SK-N-SH (cell line): Measurements from ENCODE around the gene CDH18. TPM values are rescaled to one million over a fixed set of nuclear protein-coding genes. Genes with fewer than 3 reads are reported as not detected.

ENCODE experiments used
- CTCF ChIA-PET: fragments of 300-600, 350-600 bp; formaldehyde crosslinking; extraction: SDS; loops from one replicate; lab custom pipeline; 2021; lab: Yijun Ruan, JAX
- POLR2A ChIA-PET: fragments of 350-600 bp; sonication (Branson Sonifier 250); formaldehyde crosslinking; extraction: SDS; loops from one replicate; lab custom pipeline; 2020; ENCODE audit warnings: antibody characterized with exemption, inconsistent platforms; lab: Yijun Ruan, JAX
- DNase-seq: peaks from one replicate; pipeline ENCODE4 v3.0.0; 2012
- H2AFZ ChIP-seq: fragments of 200-600 bp; sonication (generic); 2 replicates; pipeline ENCODE4 v1.8.1; 2016; ENCODE audit warnings: antibody characterized with exemption, mild to moderate bottlenecking, low read depth
- H3F3A ChIP-seq: fragments of 200-600 bp; sonication (generic); replicated peaks from 2 replicates; pipeline ENCODE3; 2016; ENCODE audit warnings: antibody characterized with exemption, mild to moderate bottlenecking; ENCODE audit not compliant: insufficient read depth
- H3K27ac ChIP-seq, 2 experiments: fragments of 200-500 bp in 1 of 2; fragments of 200-600 bp in 1 of 2; sonication (Bioruptor generic) in 1 of 2; sonication (generic), shearing (Covaris generic) in 1 of 2; 2 replicates each; pipeline versions ENCODE4 v1.5.1 to v1.6.1; 2014 to 2016; ENCODE audit warnings: low read depth in 2 of 2, inconsistent platforms in 1 of 2, low read length in 1 of 2, mild to moderate bottlenecking in 1 of 2, mixed read lengths in 1 of 2
- H3K27me3 ChIP-seq: fragments of 200-600 bp; sonication (generic), shearing (Covaris generic); 2 replicates; pipeline ENCODE4 v1.6.1; 2016; ENCODE audit warnings: mixed run types; ENCODE audit not compliant: insufficient read depth
- H3K36me3 ChIP-seq, 2 experiments: fragments of 200-500 bp in 1 of 2; fragments of 200-600 bp in 1 of 2; sonication (Bioruptor generic) in 1 of 2; sonication (generic) in 1 of 2; replicated peaks in 1 of 2; 2 replicates each; pipeline versions ENCODE3 to v1.5.1; 2014 to 2016; ENCODE audit warnings: low read length in 1 of 2, mild to moderate bottlenecking in 1 of 2; ENCODE audit not compliant: insufficient read depth in 2 of 2, control insufficient read depth in 1 of 2
- H3K4me1 ChIP-seq, 2 experiments: fragments of 200-500 bp in 1 of 2; fragments of 200-600 bp in 1 of 2; sonication (Bioruptor generic) in 1 of 2; sonication (generic), shearing (Covaris generic) in 1 of 2; 2 replicates each; pipeline versions ENCODE4 v1.5.1 to v1.6.1; 2014 to 2016; ENCODE audit warnings: low read depth in 1 of 2, low read length in 1 of 2, mixed run types in 1 of 2; ENCODE audit not compliant: insufficient read depth in 2 of 2, control insufficient read depth in 1 of 2
- H3K4me2 ChIP-seq: fragments of 200-600 bp; sonication (generic), shearing (Covaris generic); 2 replicates; pipeline ENCODE4 v1.6.1; 2017; ENCODE audit warnings: mixed run types
- H3K4me3 ChIP-seq, 2 experiments: fragments of 200-500 bp in 1 of 2; fragments of 200-600 bp in 1 of 2; sonication (Bioruptor generic) in 1 of 2; sonication (generic), shearing (Covaris generic) in 1 of 2; 2 replicates each; pipeline versions ENCODE4 v1.5.1 to v1.8.1; 2014 to 2016; ENCODE audit warnings: low read depth in 2 of 2, inconsistent platforms in 1 of 2, low read length in 1 of 2, mild to moderate bottlenecking in 1 of 2, mixed read lengths in 1 of 2, moderate library complexity in 1 of 2
- H3K79me2 ChIP-seq: fragments of 200-600 bp; sonication (generic); 2 replicates; pipeline ENCODE4 v1.8.1; 2017; ENCODE audit warnings: mild to moderate bottlenecking; ENCODE audit not compliant: insufficient read depth
- H3K9ac ChIP-seq: fragments of 200-600 bp; sonication (generic); 2 replicates; pipeline ENCODE4 v1.6.1; 2017; ENCODE audit warnings: mixed run types
- H3K9me2 ChIP-seq: fragments of 200-600 bp; sonication (generic); 2 replicates; pipeline ENCODE4 v1.6.1; 2017; ENCODE audit warnings: mixed run types
- H3K9me3 ChIP-seq: fragments of 200-600 bp; sonication (generic); 2 replicates; pipeline ENCODE4 v1.6.1; 2017; ENCODE audit warnings: mixed run types, mild to moderate bottlenecking, moderate library complexity
- H4K20me1 ChIP-seq: fragments of 200-600 bp; sonication (generic); 2 replicates; pipeline ENCODE4 v1.6.1; 2017; ENCODE audit warnings: mild to moderate bottlenecking, mixed run types; ENCODE audit not compliant: insufficient read depth
- CHD2 ChIP-seq: fragments of 150-350 bp; IDR thresholded peaks from 2 replicates; pipeline ENCODE4 v1.6.1; 2018; ENCODE audit warnings: low read length; ENCODE audit not compliant: partially characterized antibody
- CTCF ChIP-seq: fragments of 200-600 bp; sonication (generic); IDR thresholded peaks from 2 replicates; pipeline ENCODE4 v1.6.1; 2017; ENCODE audit warnings: antibody characterized with exemption, mild to moderate bottlenecking, moderate library complexity
- EP300 ChIP-seq, 2 experiments: IDR thresholded peaks; 2 replicates each; pipeline versions ENCODE4 v1.4.0 to v1.6.1; 2012; ENCODE audit warnings: borderline replicate concordance in 1 of 2, low read depth in 1 of 2, low read length in 1 of 2
- JUND ChIP-seq: IDR thresholded peaks from 2 replicates; pipeline ENCODE4 v1.4.0; 2012
- MEF2A ChIP-seq: IDR thresholded peaks from 2 replicates; pipeline ENCODE4 v1.4.0; 2012; ENCODE audit warnings: low read depth, borderline replicate concordance
- NFIC ChIP-seq: IDR thresholded peaks from 2 replicates; pipeline ENCODE4 v1.4.0; 2012; ENCODE audit warnings: borderline replicate concordance
- NRF1 ChIP-seq: IDR thresholded peaks from 2 replicates; pipeline ENCODE4 v1.6.1; 2012; ENCODE audit warnings: low read depth, mild to moderate bottlenecking, low read length
- POLR2AphosphoS5 ChIP-seq: IDR thresholded peaks from 2 replicates; pipeline ENCODE4 v1.6.1; 2012; ENCODE audit warnings: low read depth, low read length
- RAD21 ChIP-seq: IDR thresholded peaks from 2 replicates; pipeline ENCODE4 v1.6.1; 2012; ENCODE audit warnings: mild to moderate bottlenecking, low read length
- REST ChIP-seq: IDR thresholded peaks from 2 replicates; pipeline ENCODE4 v1.6.1; 2012; ENCODE audit warnings: mild to moderate bottlenecking, low read depth, low read length, moderate library complexity
- SIN3A ChIP-seq: IDR thresholded peaks from 2 replicates; pipeline ENCODE4 v1.6.1; 2012; ENCODE audit warnings: low read depth, mild to moderate bottlenecking, low read length, moderate library complexity, borderline replicate concordance
- TEAD4 ChIP-seq: IDR thresholded peaks from 2 replicates; pipeline ENCODE4 v1.4.0; 2012; ENCODE audit warnings: mild to moderate bottlenecking, borderline replicate concordance; ENCODE audit not compliant: insufficient read depth
- ZBTB33 ChIP-seq: IDR thresholded peaks from 2 replicates; pipeline ENCODE4 v1.4.0; 2012; ENCODE audit warnings: low read depth, borderline replicate concordance
- WGBS: methylation state at CpG from one replicate; pipeline ENCODE4 v1.1.6; 2017; ENCODE audit warnings: low lambda C conversion rate; 5-methylcytosine and 5-hydroxymethylcytosine counted together
- polyA plus RNA-seq, 3 experiments: library from polyadenylated mRNA; depleted of rRNA; stranded (reverse); fragments of >200 nt; gene quantifications; 2 replicates each; pipeline ENCODE4 v1.2.3, GENCODE V29; 2012
- TF ChIP-seq, protein P1 (sequence below): IDR thresholded peaks from 2 replicates; pipeline ENCODE4 v1.4.0; 2012; ENCODE audit warnings: low read depth

Gene CDH18
- polyA plus RNA-seq, 1 of the 3 experiments (the other 2 are of a cell fraction), result 6.0 TPM

- Histone ChIP-seq H3K79me2 (no peaks in the 10 kb centered on the region), H3K9me3 (no peaks in the 10 kb centered on the region), H3K4me1 (no peaks in the 10 kb centered on the region), H3K27me3 (no peaks in the 10 kb centered on the region), H4K20me1 (no peaks in the 10 kb centered on the region), H3K4me2 (no peak overlapping the region), H2AFZ (no peak overlapping the region), H3F3A (no peaks in the 10 kb centered on the region), H3K9me2 (no peaks in the 10 kb centered on the region), H3K36me3 (no peaks in the 10 kb centered on the region), H3K27ac (no peak overlapping the region), H3K4me3 (no peak overlapping the region), H3K9ac (no peak overlapping the region)
- ChIA-PET POLR2A (no interaction called here), CTCF (no interaction called here)
- TF ChIP-seq JUND (no peak), MEF2A (no peak), TEAD4 (no peak), SIN3A (no peak), POLR2AphosphoS5 (no peak), REST (no peak), ZBTB33 (no peak), EP300 (IDR thresholded peaks at IDR 0.05; ENCODE audit: borderline replicate concordance in 1 of 2, low read depth in 1 of 2, low read length in 1 of 2) (no peak), CTCF (no peak), CHD2 (no peak), RAD21 (no peak), NFIC (no peak), NRF1 (no peak)
- TF ChIP-seq, protein P1, sequence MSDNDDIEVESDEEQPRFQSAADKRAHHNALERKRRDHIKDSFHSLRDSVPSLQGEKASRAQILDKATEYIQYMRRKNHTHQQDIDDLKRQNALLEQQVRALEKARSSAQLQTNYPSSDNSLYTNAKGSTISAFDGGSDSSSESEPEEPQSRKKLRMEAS, result no peak
- WGBS, result 42% methylated on average over 6 of the region's 6 CpGs
- DNase-seq, result no peak
These were observed 40.5 kb upstream of the CDH18 start for GRCh38 chr5:20028506-20028905.
